AG08395 (cell line): ENCODE results near the gene A1BG.
A peak's percentile ranks its signal among the peaks of the same experiment; 100 is the strongest.
"Not testable (repeated sequence)": the region's sequence is repeated elsewhere in the genome, so short reads cannot be mapped to it uniquely, and the experiment has no call there.

Experiments used
- DNase-seq: peaks from one replicate; pipeline ENCODE4 v3.0.0; 2012; ENCODE audit warnings: mixed read lengths, low spot score

The A1BG gene

DNA sequence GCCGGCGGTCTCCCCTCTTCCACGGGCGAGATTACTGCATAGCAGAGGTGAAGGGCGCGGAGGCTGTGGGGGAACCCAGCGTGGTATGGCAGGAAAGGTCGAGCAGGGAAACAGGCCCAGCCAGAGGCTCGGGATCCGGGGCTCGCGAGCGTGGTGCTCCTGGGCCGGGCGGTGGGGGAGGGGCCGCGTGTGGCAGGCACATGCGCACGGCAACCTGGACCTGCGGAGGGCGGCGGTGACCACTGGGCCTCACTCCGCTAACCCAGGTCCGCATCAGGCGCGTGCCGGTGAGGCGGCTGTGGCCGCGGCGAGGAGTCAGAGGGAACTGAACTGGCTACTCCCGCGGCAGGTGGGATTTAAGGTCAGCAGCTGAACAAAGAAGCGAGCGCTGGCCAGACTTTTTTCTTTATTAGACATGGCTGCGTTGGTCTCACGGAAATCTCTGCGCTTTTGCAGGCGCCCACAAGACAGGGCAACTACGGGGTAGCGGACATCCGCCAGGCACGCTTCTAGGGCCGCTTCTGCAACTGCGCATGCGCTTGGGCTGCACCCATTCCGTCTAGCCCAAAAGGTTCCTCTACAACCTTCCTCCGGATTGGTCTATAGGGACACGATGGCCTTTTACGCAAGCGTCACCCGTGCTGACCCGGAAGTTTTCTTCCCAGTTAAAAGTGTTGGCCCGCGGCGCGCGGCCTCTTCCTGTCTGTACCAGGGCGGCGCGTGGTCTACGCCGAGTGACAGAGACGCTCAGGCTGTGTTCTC, 33.5 kb upstream of the A1BG start, which contains the start of gene RPS5:
Gene RPS5 (plus strand): TSS at position 694 of the 762 bp plus-strand sequence. CDS start 869 bp downstream, outside the sequence.
- DNase-seq: peak; percentile 100

GRCh38 chr19:58385891-58386575, 32.7 kb upstream of the A1BG start:
- no peak for DNase-seq

GRCh38 chr19:58385313-58385890, 32.1 kb upstream of the A1BG start:
- DNase-seq: no peak

DNA sequence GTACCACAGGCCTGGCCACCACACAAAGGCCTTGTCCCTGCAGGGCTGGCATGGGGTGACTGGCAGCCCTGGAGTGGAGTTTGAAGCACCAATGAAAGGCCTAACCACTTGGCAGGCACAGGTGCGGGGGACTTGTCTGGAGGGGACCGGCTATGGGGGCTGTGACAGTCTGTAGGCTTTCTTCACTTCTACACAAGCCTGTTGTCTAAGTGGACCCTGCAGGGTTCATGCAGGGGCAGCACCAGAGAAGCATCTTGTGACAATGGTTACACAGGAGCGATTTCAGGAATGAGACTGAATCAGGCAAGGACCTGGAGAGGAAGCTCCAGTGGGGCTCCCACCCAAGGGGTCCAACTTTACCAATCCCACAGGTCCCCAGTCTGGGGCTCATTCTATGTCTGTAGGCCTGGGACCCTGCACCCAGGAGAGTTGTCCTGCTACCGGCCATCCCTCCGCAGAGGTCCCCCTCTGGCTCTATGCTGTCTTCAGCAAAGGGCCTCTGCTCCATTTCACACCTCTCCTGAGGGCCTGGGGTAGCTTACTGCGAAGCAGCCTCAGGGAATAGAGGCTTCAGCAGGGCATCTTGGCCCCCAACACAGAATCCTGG, 29.8 kb upstream of the A1BG start:
- no peak for DNase-seq

DNA sequence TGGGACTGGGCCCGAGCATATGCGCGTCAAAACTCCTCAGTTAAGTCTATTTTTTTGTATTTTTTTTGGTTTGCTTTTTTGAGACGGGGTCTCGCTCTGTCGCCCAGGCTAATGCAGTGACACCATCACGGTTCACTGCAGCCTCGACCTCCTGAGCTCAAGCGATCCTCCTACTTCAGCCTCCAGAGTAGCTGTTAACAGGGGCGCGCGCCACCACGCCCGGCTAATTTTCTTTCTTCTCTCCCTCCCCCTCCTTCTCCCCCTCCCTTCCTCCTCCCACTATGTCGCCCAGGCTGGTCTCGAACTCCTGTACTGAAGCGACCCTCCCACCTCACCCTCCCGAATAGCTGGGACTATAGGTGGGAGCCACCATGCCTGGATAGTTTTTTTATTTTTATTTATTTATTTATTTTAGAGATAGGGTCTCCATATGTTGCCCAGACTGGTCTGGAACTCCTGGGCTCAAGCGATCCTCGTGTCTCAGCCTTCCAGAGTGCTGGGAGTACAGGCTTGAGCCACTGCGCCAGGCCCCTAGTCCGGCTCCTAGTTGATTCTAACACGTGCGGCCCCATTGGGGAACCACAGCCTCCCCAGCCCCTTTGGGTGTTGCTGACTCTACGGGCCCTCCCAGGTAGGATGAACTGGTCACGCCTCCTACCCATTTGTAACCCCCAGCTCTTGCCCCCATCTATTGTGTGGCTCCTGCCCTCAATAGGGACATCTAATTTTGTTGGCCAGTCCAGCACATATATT, 28.3 kb upstream of the A1BG start:
- DNase-seq: no peak

GRCh38 chr19:58380662-58381459, 27.6 kb upstream of the A1BG start, which contains the start of gene ZNF837:
ZNF837 (minus strand) TSS chr19:58381030; CDS start chr19:58369332, 11,698 bp downstream.
- peak; percentile 99 for DNase-seq

GRCh38 chr19:58380037-58380661, 26.9 kb upstream of the A1BG start:
- no peak for DNase-seq

- DNase-seq: no peak
These were observed 26.0 kb upstream of the A1BG start for GRCh38 chr19:58379246-58379645.

DNA sequence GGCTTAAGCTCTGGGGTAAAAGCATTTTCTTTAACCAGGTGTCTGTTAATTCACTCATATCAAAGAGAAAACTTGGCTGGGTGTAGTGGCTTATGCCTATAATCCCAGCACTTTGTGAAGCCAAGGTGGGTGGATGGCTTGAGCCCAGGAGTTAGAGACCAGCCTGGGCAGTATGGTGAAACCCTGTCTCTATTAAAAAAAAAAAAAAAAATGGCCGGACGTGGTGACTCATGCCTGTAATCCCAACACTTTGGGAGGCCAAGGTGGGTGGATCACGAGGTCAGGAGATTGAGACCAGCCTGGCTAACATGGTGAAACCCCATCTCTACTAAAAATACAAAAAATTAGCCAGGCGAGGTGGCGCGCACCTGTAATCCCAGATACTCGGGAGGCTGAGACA, 23.4 kb upstream of the A1BG start:
- not testable (repeated sequence) for DNase-seq

DNA sequence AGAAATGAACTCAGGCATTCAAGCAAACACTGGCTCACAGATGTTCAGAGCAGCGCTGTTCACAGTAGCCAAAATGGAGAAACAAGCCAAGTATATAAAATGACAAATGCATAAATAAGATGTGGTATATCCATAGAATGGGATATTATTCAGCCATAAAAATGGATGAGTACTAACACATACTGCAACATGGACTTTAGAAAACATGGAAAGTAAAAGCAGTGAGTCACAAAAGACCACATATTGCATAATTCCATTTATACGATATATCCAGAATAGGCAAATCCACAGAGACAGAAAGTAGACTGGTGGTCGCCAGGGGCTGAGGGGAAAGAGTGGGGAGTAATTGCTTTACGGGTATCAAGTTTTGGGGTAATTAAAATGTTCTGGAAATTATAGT, 20.9 kb upstream of the A1BG start:
- DNase-seq: no peak

- no peak for DNase-seq
These were observed 19.2 kb upstream of the A1BG start for GRCh38 chr19:58372311-58373133.

DNA sequence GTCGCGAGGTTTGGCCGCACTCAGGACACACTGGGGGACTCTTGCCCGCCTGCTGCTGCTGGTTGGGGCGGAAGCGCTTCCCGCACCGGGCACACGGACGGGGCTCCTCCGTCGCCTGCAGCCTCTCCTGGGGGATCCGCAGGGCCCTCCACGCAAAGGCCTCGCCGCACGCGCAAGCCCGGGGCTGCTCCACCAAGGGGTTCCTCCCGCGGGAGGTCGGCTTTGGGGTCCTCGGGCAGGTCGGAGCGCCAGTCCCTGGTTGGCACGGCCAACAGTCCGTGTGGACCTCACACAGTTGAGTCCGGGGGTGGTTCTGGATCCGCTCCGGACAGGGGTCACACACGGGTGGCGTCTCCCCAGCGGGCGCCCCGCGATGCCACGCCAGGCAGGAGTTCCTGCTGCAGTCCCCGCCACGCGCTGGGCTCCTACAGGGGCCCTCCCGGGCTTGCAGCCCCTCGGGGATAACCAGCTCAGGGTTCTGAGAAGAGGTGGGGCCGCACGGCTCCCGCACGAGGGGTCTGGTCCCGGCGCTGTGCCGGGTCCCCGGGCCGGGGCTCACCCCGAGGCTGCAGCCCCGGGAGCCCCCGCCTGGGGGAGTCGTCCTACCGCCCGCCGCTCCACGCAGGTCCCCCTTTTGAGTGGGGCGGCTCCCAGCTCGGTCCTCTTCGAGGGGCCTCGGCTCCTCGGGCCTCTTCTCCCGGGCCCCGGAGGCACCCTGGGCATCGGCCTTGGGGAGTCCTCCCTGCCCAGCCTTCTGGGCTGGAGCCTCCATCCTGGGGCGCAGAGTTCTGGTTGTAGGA, 15.5 kb upstream of the A1BG start:
- no peak for DNase-seq

- no peak for DNase-seq
These were observed 14.6 kb upstream of the A1BG start for GRCh38 chr19:58367698-58368454.

- no peak for DNase-seq
These were observed 13.5 kb upstream of the A1BG start for GRCh38 chr19:58366585-58367430.

DNA sequence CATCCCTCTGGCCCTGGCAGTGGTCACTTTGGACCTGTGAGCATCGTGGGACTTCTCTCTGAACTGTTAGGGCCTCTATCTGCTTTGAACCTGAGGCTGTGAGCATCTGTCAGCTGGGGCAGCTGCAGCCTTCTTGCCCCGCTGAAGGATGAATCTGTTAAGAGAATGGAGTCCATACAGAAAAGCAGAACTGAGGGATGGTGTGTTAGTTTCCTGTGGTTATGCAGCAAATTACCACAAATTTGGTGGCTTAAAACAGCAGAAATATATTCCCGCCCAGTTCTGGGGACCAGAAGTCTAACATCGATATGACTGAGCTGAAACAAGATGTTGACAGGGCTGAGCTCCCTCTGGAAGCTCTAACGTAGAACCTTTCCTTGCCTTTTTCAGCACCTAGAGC, 10.9 kb upstream of the A1BG start:
- DNase-seq: no peak

- DNase-seq: peak; percentile 99
These were observed 9.1 kb upstream of the A1BG start, which contains the start of gene ZNF497 for GRCh38 chr19:58362272-58362994. ZNF497 (minus strand) TSS chr19:58362751; CDS start chr19:58357635, 5,116 bp downstream.
